ENCODE data around the gene PLA2R1.

GRCh38 chr2:160060297-160060696 is 2.1 kb downstream of the PLA2R1 start:
- TF ChIP-seq, protein P1, sequence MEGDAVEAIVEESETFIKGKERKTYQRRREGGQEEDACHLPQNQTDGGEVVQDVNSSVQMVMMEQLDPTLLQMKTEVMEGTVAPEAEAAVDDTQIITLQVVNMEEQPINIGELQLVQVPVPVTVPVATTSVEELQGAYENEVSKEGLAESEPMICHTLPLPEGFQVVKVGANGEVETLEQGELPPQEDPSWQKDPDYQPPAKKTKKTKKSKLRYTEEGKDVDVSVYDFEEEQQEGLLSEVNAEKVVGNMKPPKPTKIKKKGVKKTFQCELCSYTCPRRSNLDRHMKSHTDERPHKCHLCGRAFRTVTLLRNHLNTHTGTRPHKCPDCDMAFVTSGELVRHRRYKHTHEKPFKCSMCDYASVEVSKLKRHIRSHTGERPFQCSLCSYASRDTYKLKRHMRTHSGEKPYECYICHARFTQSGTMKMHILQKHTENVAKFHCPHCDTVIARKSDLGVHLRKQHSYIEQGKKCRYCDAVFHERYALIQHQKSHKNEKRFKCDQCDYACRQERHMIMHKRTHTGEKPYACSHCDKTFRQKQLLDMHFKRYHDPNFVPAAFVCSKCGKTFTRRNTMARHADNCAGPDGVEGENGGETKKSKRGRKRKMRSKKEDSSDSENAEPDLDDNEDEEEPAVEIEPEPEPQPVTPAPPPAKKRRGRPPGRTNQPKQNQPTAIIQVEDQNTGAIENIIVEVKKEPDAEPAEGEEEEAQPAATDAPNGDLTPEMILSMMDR (conservative IDR thresholded peaks at IDR 0.05; ENCODE audit: low read depth, low read length): no peak
- no peak for TF ChIP-seq CEBPB (IDR thresholded peaks at IDR 0.05; ENCODE audit: low read depth, low read length)
- TF ChIP-seq POLR2A (IDR thresholded peaks at IDR 0.05; ENCODE audit: low read depth, low read length): no peak
- no peak for TF ChIP-seq MXI1 (IDR thresholded peaks at IDR 0.05; ENCODE audit: borderline replicate concordance, low read depth, low read length)
- no peak for TF ChIP-seq CHD1 (IDR thresholded peaks at IDR 0.05; ENCODE audit: low read depth, low read length)
- TF ChIP-seq BHLHE40 (IDR thresholded peaks at IDR 0.05; ENCODE audit: low read depth, low read length): no peak
- TF ChIP-seq, protein P2, sequence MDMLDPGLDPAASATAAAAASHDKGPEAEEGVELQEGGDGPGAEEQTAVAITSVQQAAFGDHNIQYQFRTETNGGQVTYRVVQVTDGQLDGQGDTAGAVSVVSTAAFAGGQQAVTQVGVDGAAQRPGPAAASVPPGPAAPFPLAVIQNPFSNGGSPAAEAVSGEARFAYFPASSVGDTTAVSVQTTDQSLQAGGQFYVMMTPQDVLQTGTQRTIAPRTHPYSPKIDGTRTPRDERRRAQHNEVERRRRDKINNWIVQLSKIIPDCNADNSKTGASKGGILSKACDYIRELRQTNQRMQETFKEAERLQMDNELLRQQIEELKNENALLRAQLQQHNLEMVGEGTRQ (IDR thresholded peaks at IDR 0.05; ENCODE audit: low read depth, low read length): no peak
- no peak for TF ChIP-seq RAD21 (IDR thresholded peaks at IDR 0.05; ENCODE audit: low read length)
- TF ChIP-seq MAFK (IDR thresholded peaks at IDR 0.05; ENCODE audit: low read depth, low read length): no peak
